Thyroid gland (tissue), 4 donors: ENCODE results near the gene ARHGAP15. TPM values are rescaled to one million over a fixed set of nuclear protein-coding genes. Genes with fewer than 3 reads are reported as not detected.

Source experiments
- DNase-seq, 2 donors: peaks; one replicate each; pipeline ENCODE4 v3.0.0-alpha.2; 2019
- H3K27ac ChIP-seq, 3 donors: fragments of 200-600 bp; sonication (generic); 1 replicate in 2 of 3; 2 replicates in 1 of 3; pipeline ENCODE4 v1.5.1; 2016 to 2019; ENCODE audit warnings: mild to moderate bottlenecking in 1 of 3, moderate library complexity in 1 of 3
- H3K27me3 ChIP-seq: fragments of 200-600 bp; sonication (generic); one replicate; pipeline ENCODE4 v1.5.1; 2019
- H3K36me3 ChIP-seq, 2 donors: fragments of 200-600 bp; sonication (generic); one replicate each; pipeline ENCODE4 v1.5.1; 2016 to 2019
- H3K4me1 ChIP-seq, 2 donors: fragments of 200-600 bp; sonication (generic); one replicate each; pipeline ENCODE4 v1.5.1; 2017 to 2019
- H3K4me3 ChIP-seq, 3 donors: fragments of 200-600 bp; sonication (generic); replicated peaks in 1 of 3; 1 replicate in 2 of 3; 2 replicates in 1 of 3; pipeline ENCODE4 v1.5.1; 2016; ENCODE audit warnings: mild to moderate bottlenecking in 1 of 3
- H3K9me3 ChIP-seq: fragments of 200-600 bp; sonication (generic); one replicate; pipeline ENCODE4 v1.5.1; 2017
- POLR2A ChIP-seq, 2 donors: fragments of 450-650 bp; IDR thresholded peaks; one replicate each; pipeline ENCODE4 v1.6.1; 2017; ENCODE audit warnings: antibody characterized with exemption in 2 of 2, mild to moderate bottlenecking in 2 of 2, moderate library complexity in 1 of 2
- WGBS, 2 donors: methylation state at CpG; one replicate each; pipeline ENCODE4 v1.1.5; 2017; 5-methylcytosine and 5-hydroxymethylcytosine counted together
- intact Hi-C: fragments of 100-400 bp; cut with DNase I; formaldehyde crosslinking; loops from one replicate; pipeline ENCODE4 v1.15.1; 2023
- total RNA-seq, 4 donors: library from RNA; depleted of rRNA; stranded (reverse); fragments of >200 nt; gene quantifications; one replicate each; pipeline ENCODE4 v1.2.3, GENCODE V29; 2016
- TF ChIP-seq, protein P1 (sequence below), 6 experiments: fragments of 200-600 bp in 3 of 6; fragments of 450-650 bp in 3 of 6; sonication (generic) in 3 of 6; IDR thresholded peaks; one replicate each; pipeline ENCODE4 v1.5.1; 2016 to 2019; ENCODE audit warnings: antibody characterized with exemption in 6 of 6, mild to moderate bottlenecking in 2 of 6, inconsistent platforms in 1 of 6, moderate library complexity in 1 of 6

ARHGAP15 gene
- total RNA-seq, 4 donors from 2014 or later: 9.8 to 24.4 (median 11.9) TPM

GRCh38 chr2:143463719-143464118, 334.5 kb downstream of the ARHGAP15 start:
- H3K27ac ChIP-seq: no peak overlapping the region
- no peak overlapping the region for H3K4me3 ChIP-seq
- intact Hi-C loops: no loop called here
- TF ChIP-seq, protein P1, sequence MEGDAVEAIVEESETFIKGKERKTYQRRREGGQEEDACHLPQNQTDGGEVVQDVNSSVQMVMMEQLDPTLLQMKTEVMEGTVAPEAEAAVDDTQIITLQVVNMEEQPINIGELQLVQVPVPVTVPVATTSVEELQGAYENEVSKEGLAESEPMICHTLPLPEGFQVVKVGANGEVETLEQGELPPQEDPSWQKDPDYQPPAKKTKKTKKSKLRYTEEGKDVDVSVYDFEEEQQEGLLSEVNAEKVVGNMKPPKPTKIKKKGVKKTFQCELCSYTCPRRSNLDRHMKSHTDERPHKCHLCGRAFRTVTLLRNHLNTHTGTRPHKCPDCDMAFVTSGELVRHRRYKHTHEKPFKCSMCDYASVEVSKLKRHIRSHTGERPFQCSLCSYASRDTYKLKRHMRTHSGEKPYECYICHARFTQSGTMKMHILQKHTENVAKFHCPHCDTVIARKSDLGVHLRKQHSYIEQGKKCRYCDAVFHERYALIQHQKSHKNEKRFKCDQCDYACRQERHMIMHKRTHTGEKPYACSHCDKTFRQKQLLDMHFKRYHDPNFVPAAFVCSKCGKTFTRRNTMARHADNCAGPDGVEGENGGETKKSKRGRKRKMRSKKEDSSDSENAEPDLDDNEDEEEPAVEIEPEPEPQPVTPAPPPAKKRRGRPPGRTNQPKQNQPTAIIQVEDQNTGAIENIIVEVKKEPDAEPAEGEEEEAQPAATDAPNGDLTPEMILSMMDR (IDR thresholded peaks at IDR 0.05): no peak
- no peak for TF ChIP-seq POLR2A (IDR thresholded peaks at IDR 0.05)
- DNase-seq: no peak
- H3K4me1 ChIP-seq: peaks cover 0 to 1% of the 10 kb centered on the region in 2 donors
- H3K9me3 ChIP-seq: no peaks in the 10 kb centered on the region
- no peaks in the 10 kb centered on the region for H3K36me3 ChIP-seq
- no peaks in the 10 kb centered on the region for H3K27me3 ChIP-seq

GRCh38 chr2:143466391-143466790, 337.2 kb downstream of the ARHGAP15 start:
- H3K9me3 ChIP-seq: no peaks in the 10 kb centered on the region
- WGBS, 2 donors: 86 to 87% methylated on average over 1 of the region's 1 CpG
- TF ChIP-seq, protein P1 (IDR thresholded peaks at IDR 0.05): no peak
- TF ChIP-seq POLR2A (IDR thresholded peaks at IDR 0.05): no peak
- intact Hi-C loops: no loop called here
- no peaks in the 10 kb centered on the region for H3K27me3 ChIP-seq
- H3K4me3 ChIP-seq: no peak overlapping the region
- no peak overlapping the region for H3K27ac ChIP-seq
- DNase-seq: no peak
- H3K4me1 ChIP-seq: no peaks in the 10 kb centered on the region
- H3K36me3 ChIP-seq: no peaks in the 10 kb centered on the region

- 94 to 98% methylated on average over 3 of the region's 3 CpGs for WGBS, 2 donors
- Histone ChIP-seq H3K4me3 (no peak overlapping the region), H3K27ac (no peak overlapping the region), H3K4me1 (no peaks in the 10 kb centered on the region), H3K9me3 (no peaks in the 10 kb centered on the region), H3K27me3 (no peaks in the 10 kb centered on the region), H3K36me3 (no peaks in the 10 kb centered on the region)
- DNase-seq: no peak
- no peak for TF ChIP-seq POLR2A (IDR thresholded peaks at IDR 0.05)
- TF ChIP-seq, protein P1 (IDR thresholded peaks at IDR 0.05): no peak
- intact Hi-C loops: no loop called here
Measured at GRCh38 chr2:143467011-143467410, 337.8 kb downstream of the ARHGAP15 start.

GRCh38 chr2:143468341-143468888, 339.2 kb downstream of the ARHGAP15 start:
- Histone ChIP-seq H3K27ac (no peak overlapping the region), H3K9me3 (no peaks in the 10 kb centered on the region), H3K36me3 (no peaks in the 10 kb centered on the region), H3K4me3 (no peak overlapping the region), H3K27me3 (no peaks in the 10 kb centered on the region), H3K4me1 (no peaks in the 10 kb centered on the region)
- no peak for TF ChIP-seq POLR2A (IDR thresholded peaks at IDR 0.05)
- TF ChIP-seq, protein P1 (IDR thresholded peaks at IDR 0.05): no peak
- DNase-seq: no peak
- intact Hi-C loops: no loop called here

- TF ChIP-seq POLR2A (IDR thresholded peaks at IDR 0.05): no peak
- TF ChIP-seq, protein P1 (IDR thresholded peaks at IDR 0.05): no peak
- no peak for DNase-seq
- H3K4me1 ChIP-seq: peaks cover 0 to 4% of the 10 kb centered on the region in 2 donors
- H3K27ac ChIP-seq: no peak overlapping the region
- H3K36me3 ChIP-seq: no peaks in the 10 kb centered on the region
- intact Hi-C loops: no loop called here
- H3K4me3 ChIP-seq: no peak overlapping the region
- H3K27me3 ChIP-seq: no peaks in the 10 kb centered on the region
- H3K9me3 ChIP-seq: no peaks in the 10 kb centered on the region
- 94 to 97% methylated on average over 7 of the region's 7 CpGs for WGBS, 2 donors
Measured at GRCh38 chr2:143469323-143469722, 340.1 kb downstream of the ARHGAP15 start.
